Lower leg skin (tissue), 3 donors: Measurements from ENCODE around the gene LIPJ.

ENCODE experiments used
- POLR2A ChIP-seq, 2 donors: fragments of 450-650 bp; IDR thresholded peaks; one replicate each; pipeline ENCODE4 v1.6.1; 2016 to 2017; ENCODE audit warnings: antibody characterized with exemption in 2 of 2, mild to moderate bottlenecking in 1 of 2, moderate library complexity in 1 of 2
- TF ChIP-seq, protein P1 (sequence below), 3 donors: fragments of 450-650 bp; IDR thresholded peaks; one replicate each; pipeline ENCODE4 v1.5.1; 2016; ENCODE audit warnings: antibody characterized with exemption in 3 of 3, mild to moderate bottlenecking in 3 of 3, moderate library complexity in 2 of 3

DNA sequence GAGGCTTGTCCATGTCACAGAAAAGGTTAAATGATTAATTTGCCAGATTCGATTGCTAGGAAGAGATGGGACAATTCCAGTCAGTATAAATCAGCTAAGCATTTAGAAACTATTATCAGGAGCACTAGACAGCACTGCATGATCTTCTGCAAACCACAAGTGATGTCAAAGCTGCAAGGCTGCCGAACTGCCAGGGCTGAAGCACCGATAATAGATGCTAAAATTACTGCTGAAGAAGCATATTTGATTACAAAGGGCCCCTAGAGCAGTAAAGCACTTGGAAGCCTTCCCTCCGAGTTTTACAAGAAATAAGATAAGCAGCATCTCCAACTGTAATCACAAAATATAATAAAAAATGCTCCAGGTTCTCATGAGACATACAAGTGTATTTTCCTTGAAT is 44.0 kb upstream of the LIPJ start:
- TF ChIP-seq, protein P1, sequence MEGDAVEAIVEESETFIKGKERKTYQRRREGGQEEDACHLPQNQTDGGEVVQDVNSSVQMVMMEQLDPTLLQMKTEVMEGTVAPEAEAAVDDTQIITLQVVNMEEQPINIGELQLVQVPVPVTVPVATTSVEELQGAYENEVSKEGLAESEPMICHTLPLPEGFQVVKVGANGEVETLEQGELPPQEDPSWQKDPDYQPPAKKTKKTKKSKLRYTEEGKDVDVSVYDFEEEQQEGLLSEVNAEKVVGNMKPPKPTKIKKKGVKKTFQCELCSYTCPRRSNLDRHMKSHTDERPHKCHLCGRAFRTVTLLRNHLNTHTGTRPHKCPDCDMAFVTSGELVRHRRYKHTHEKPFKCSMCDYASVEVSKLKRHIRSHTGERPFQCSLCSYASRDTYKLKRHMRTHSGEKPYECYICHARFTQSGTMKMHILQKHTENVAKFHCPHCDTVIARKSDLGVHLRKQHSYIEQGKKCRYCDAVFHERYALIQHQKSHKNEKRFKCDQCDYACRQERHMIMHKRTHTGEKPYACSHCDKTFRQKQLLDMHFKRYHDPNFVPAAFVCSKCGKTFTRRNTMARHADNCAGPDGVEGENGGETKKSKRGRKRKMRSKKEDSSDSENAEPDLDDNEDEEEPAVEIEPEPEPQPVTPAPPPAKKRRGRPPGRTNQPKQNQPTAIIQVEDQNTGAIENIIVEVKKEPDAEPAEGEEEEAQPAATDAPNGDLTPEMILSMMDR (IDR thresholded peaks at IDR 0.05), result no peak
- TF ChIP-seq POLR2A (IDR thresholded peaks at IDR 0.05), result no peak
